Calu3 (cell line): ENCODE measurements around the gene BACH2. TPM values are rescaled to one million over a fixed set of nuclear protein-coding genes. Genes with fewer than 3 reads are reported as not detected.
A peak's percentile ranks its signal among the peaks of the same experiment; 100 is the strongest.

Source experiments
- BruUV-seq: library from RNA; stranded (reverse); fragments of 400-500 nt; replicated peaks from 2 replicates; lab custom pipeline; 2021; lab: Mats Ljungman, UMichigan
- CTCF ChIA-PET: fragments of 300-600 bp; sonication (Branson Sonifier 250); formaldehyde crosslinking; loops from one replicate; lab custom pipeline; 2022; ENCODE audit warnings: antibody characterized with exemption; lab: Charles Lee
- DNase-seq: peaks from one replicate; pipeline ENCODE4 v3.0.0; 2022
- H3K27ac Mint-ChIP-seq: one replicate; pipeline ENCODE4 v1.8.0; 2022; ENCODE audit warnings: mixed read lengths; ENCODE audit not compliant: unreplicated experiment
- H3K27me3 Mint-ChIP-seq: one replicate; pipeline ENCODE4 v1.8.0; 2022; ENCODE audit warnings: mixed read lengths; ENCODE audit not compliant: unreplicated experiment
- H3K36me3 Mint-ChIP-seq: one replicate; pipeline ENCODE4 v1.8.0; 2022; ENCODE audit warnings: mild to moderate bottlenecking, moderate library complexity, mixed read lengths; ENCODE audit not compliant: insufficient read depth, unreplicated experiment
- H3K4me1 Mint-ChIP-seq: one replicate; pipeline ENCODE4 v1.8.0; 2022; ENCODE audit warnings: mild to moderate bottlenecking, low read depth, mixed read lengths; ENCODE audit not compliant: unreplicated experiment
- H3K4me3 Mint-ChIP-seq: one replicate; pipeline ENCODE4 v1.8.0; 2022; ENCODE audit warnings: mild to moderate bottlenecking, low read depth, moderate library complexity, mixed read lengths; ENCODE audit not compliant: unreplicated experiment
- H3K9me3 Mint-ChIP-seq: one replicate; pipeline ENCODE4 v1.8.0; 2022; ENCODE audit warnings: low read depth, mixed read lengths; ENCODE audit not compliant: unreplicated experiment
- CTCF ChIP-seq: fragments of 200-600 bp; IDR thresholded peaks from one replicate; pipeline ENCODE4 v1.8.0; 2022; ENCODE audit warnings: antibody characterized with exemption; ENCODE audit not compliant: unreplicated experiment
- intact Hi-C: fragments of 100-400 bp; cut with micrococcal nuclease; formaldehyde crosslinking; loops from one replicate; pipeline ENCODE4 v1.10.0; 2022; ENCODE audit not compliant: unreplicated experiment
- total RNA-seq: library from RNA; stranded (reverse); gene quantifications from 2 replicates; pipeline ENCODE4 v1.2.3, GENCODE V29; 2022

Gene BACH2
- total RNA-seq, 1 experiment from 2014 or later = 7.2 TPM

GRCh38 chr6:90227673-90228072, 69.0 kb downstream of the BACH2 start:
- H3K4me3 Mint-ChIP-seq = no peak overlapping the region
- intact Hi-C loops = no loop called here
- BruUV-seq = no TSS peak
- no peak for TF ChIP-seq CTCF
- no peaks in the 10 kb centered on the region for H3K27me3 Mint-ChIP-seq
- no peak overlapping the region for H3K27ac Mint-ChIP-seq
- H3K36me3 Mint-ChIP-seq = peaks cover 8% of the 10 kb centered on the region
- CTCF ChIA-PET = no interaction called here
- no peak for DNase-seq
- H3K4me1 Mint-ChIP-seq = peaks cover 6% of the 10 kb centered on the region
- H3K9me3 Mint-ChIP-seq = peaks cover 2% of the 10 kb centered on the region

DNA sequence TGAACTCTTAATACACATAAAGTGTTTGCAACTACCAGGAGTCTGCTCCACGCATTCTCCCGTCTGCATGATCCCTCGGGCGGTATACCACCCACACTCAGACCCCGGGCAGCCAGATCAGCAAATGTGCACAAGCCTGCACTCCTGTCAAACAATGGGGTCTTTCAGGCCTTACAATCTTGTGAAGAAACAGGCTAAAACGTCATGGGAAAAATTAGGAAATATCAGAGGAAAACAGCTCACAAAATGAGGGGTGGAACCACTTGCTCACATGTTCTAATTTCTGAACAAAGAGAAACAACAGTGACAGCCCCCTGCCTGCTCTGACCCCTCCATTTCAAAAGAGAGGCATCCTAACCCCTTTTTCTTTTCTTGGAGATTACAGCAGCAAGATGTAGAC, 69.4 kb downstream of the BACH2 start:
- TF ChIP-seq CTCF = no peak
- peaks cover 3% of the 10 kb centered on the region for H3K9me3 Mint-ChIP-seq
- CTCF ChIA-PET = no interaction called here
- H3K4me3 Mint-ChIP-seq = no peak overlapping the region
- BruUV-seq = no TSS peak
- H3K36me3 Mint-ChIP-seq = peaks cover 13% of the 10 kb centered on the region
- intact Hi-C loops = no loop called here
- DNase-seq = no peak
- no peak overlapping the region for H3K27ac Mint-ChIP-seq
- no peaks in the 10 kb centered on the region for H3K27me3 Mint-ChIP-seq
- H3K4me1 Mint-ChIP-seq = peaks cover 10% of the 10 kb centered on the region

GRCh38 chr6:90226257-90226656, 70.4 kb downstream of the BACH2 start:
- no peak for DNase-seq
- Mint-ChIP-seq H3K27me3 (no peaks in the 10 kb centered on the region), H3K36me3 (peaks cover 16% of the 10 kb centered on the region), H3K27ac (no peak overlapping the region), H3K9me3 (peaks cover 3% of the 10 kb centered on the region), H3K4me3 (no peak overlapping the region), H3K4me1 (peaks cover 20% of the 10 kb centered on the region)
- TF ChIP-seq CTCF = no peak
- BruUV-seq = no TSS peak
- intact Hi-C loops = no loop called here
- CTCF ChIA-PET = no interaction called here

GRCh38 chr6:90224196-90224595, 72.4 kb downstream of the BACH2 start:
- intact Hi-C loops = no loop called here
- TF ChIP-seq CTCF = no peak
- Mint-ChIP-seq H3K4me1 (peaks cover 25% of the 10 kb centered on the region), H3K27me3 (no peaks in the 10 kb centered on the region), H3K4me3 (no peak overlapping the region), H3K27ac (peak overlapping the region; percentile 29), H3K36me3 (peaks cover 16% of the 10 kb centered on the region), H3K9me3 (peaks cover 3% of the 10 kb centered on the region)
- no peak for DNase-seq
- CTCF ChIA-PET = interaction anchor here (0.6 kb wide), 1 partner anchor 584 kb away, joined by 5 read pairs; no protein-coding TSS in a partner anchor
- BruUV-seq = no TSS peak
